Liver (tissue), 9 donors: Measurements from ENCODE around the gene TMEM150A. TPM values are rescaled to one million over a fixed set of nuclear protein-coding genes. Genes with fewer than 3 reads are reported as not detected.
A peak's percentile ranks its signal among the peaks of the same experiment; 100 is the strongest.

Experiments used
- DNase-seq: peaks from one replicate; pipeline ENCODE4 v3.0.0-alpha.2; 2017; ENCODE audit warnings: low spot score
- H3K27ac ChIP-seq, 2 donors: one replicate each; pipeline ENCODE4 v1.7.0; 2013; ENCODE audit warnings: inconsistent platforms in 2 of 2, low read length in 2 of 2, control low read depth in 1 of 2, low read depth in 1 of 2, mild to moderate bottlenecking in 1 of 2
- H3K27me3 ChIP-seq, 4 donors: one replicate each; pipeline versions ENCODE4 v1.6.1 to v1.7.0; 2013; ENCODE audit warnings: low read length in 3 of 4, inconsistent platforms in 1 of 4, mild to moderate bottlenecking in 1 of 4, moderate library complexity in 1 of 4; ENCODE audit not compliant: control insufficient read depth in 4 of 4, insufficient read depth in 4 of 4
- H3K36me3 ChIP-seq, 4 donors: one replicate each; pipeline versions ENCODE4 v1.6.1 to v1.7.0; 2013; ENCODE audit warnings: low read length in 3 of 4, mild to moderate bottlenecking in 3 of 4, low read depth in 1 of 4, moderate library complexity in 1 of 4; ENCODE audit not compliant: control insufficient read depth in 4 of 4, insufficient read depth in 3 of 4
- H3K4me1 ChIP-seq, 4 donors: one replicate each; pipeline versions ENCODE4 v1.6.1 to v1.7.0; 2013; ENCODE audit warnings: low read length in 3 of 4, mild to moderate bottlenecking in 3 of 4, moderate library complexity in 1 of 4; ENCODE audit not compliant: control insufficient read depth in 4 of 4, insufficient read depth in 4 of 4
- H3K4me3 ChIP-seq, 3 donors: one replicate each; pipeline versions ENCODE4 v1.6.1 to v1.7.0; 2013; ENCODE audit warnings: low read length in 3 of 3, control low read depth in 1 of 3, low read depth in 1 of 3, mild to moderate bottlenecking in 1 of 3
- H3K9ac ChIP-seq, 2 donors: one replicate each; pipeline ENCODE4 v1.7.0; 2013; ENCODE audit warnings: low read length in 2 of 2, mild to moderate bottlenecking in 2 of 2, moderate library complexity in 2 of 2, control low read depth in 1 of 2, low read depth in 1 of 2
- H3K9me3 ChIP-seq, 4 donors: one replicate each; pipeline versions ENCODE4 v1.6.1 to v1.7.0; 2013; ENCODE audit warnings: low read length in 3 of 4; ENCODE audit not compliant: control insufficient read depth in 4 of 4
- ATF3 ChIP-seq: IDR thresholded peaks from 2 replicates; pipeline ENCODE4 v1.6.1; 2016; ENCODE audit warnings: antibody characterized with exemption
- CTCF ChIP-seq: fragments of 150-350 bp; IDR thresholded peaks from 2 replicates; pipeline ENCODE4 v1.5.1; 2017; ENCODE audit warnings: improper control_type of control experiment, low read depth, low read length; ENCODE audit not compliant: missing input control
- EGR1 ChIP-seq, 2 donors: IDR thresholded peaks; 2 replicates each; pipeline ENCODE4 v1.6.1; 2016 to 2018; ENCODE audit warnings: antibody characterized with exemption in 2 of 2, low read depth in 2 of 2
- FOXA1 ChIP-seq: IDR thresholded peaks from 2 replicates; pipeline ENCODE4 v1.6.1; 2016; ENCODE audit warnings: antibody characterized with exemption
- FOXA2 ChIP-seq: IDR thresholded peaks from 2 replicates; pipeline ENCODE4 v1.6.1; 2016; ENCODE audit warnings: antibody characterized with exemption
- GABPA ChIP-seq, 2 donors: IDR thresholded peaks in 1 of 2; conservative IDR thresholded peaks in 1 of 2; 2 replicates each; pipeline ENCODE4 v1.6.1; 2016; ENCODE audit warnings: antibody characterized with exemption in 2 of 2, mild to moderate bottlenecking in 1 of 2, moderate library complexity in 1 of 2
- HNF4G ChIP-seq: IDR thresholded peaks from 2 replicates; pipeline ENCODE4 v1.6.1; 2016; ENCODE audit warnings: antibody characterized with exemption
- JUND ChIP-seq, 2 donors: IDR thresholded peaks; 2 replicates each; pipeline ENCODE4 v1.6.1; 2016; ENCODE audit warnings: antibody characterized with exemption in 2 of 2
- MAX ChIP-seq: IDR thresholded peaks from 2 replicates; pipeline ENCODE4 v1.6.1; 2016; ENCODE audit warnings: antibody characterized with exemption
- NR2F2 ChIP-seq: IDR thresholded peaks from 2 replicates; pipeline ENCODE4 v1.6.1; 2016; ENCODE audit warnings: antibody characterized with exemption
- RAD21 ChIP-seq, 2 donors: IDR thresholded peaks; 2 replicates each; pipeline ENCODE4 v1.6.1; 2016; ENCODE audit warnings: antibody characterized with exemption in 2 of 2, mild to moderate bottlenecking in 2 of 2
- RXRA ChIP-seq, 2 donors: IDR thresholded peaks; 2 replicates each; pipeline ENCODE4 v1.6.1; 2017 to 2018; ENCODE audit warnings: antibody characterized with exemption in 2 of 2, mild to moderate bottlenecking in 1 of 2
- SP1 ChIP-seq: IDR thresholded peaks from 2 replicates; pipeline ENCODE4 v1.6.1; 2018; ENCODE audit warnings: antibody characterized with exemption, mild to moderate bottlenecking
- TAF1 ChIP-seq: conservative IDR thresholded peaks from 2 replicates; pipeline ENCODE4 v1.6.1; 2016; ENCODE audit warnings: antibody characterized with exemption, mild to moderate bottlenecking
- YY1 ChIP-seq: IDR thresholded peaks from 2 replicates; pipeline ENCODE4 v1.6.1; 2016; ENCODE audit warnings: antibody characterized with exemption, mild to moderate bottlenecking
- ZBTB33 ChIP-seq: IDR thresholded peaks from 2 replicates; pipeline ENCODE4 v1.6.1; 2016; ENCODE audit warnings: antibody characterized with exemption
- WGBS: extraction: QIAGEN DNeasy Blood & Tissue Kit; methylation state at CpG from one replicate; pipeline ENCODE4 v1.1.7; 2013; 5-methylcytosine and 5-hydroxymethylcytosine counted together
- polyA plus RNA-seq, 2 donors: library from polyadenylated mRNA; stranded (reverse) in 1 of 2; unstranded in 1 of 2; fragments of 200-250 nt in 1 of 2; fragments of >200 nt in 1 of 2; fragmentation: Nextera tagmentation in 1 of 2; extraction: Ambion mirVana in 1 of 2; gene quantifications; one replicate each; pipeline versions ENCODE4 v1.2.1 to v1.2.3, GENCODE V29; 2013 to 2015
- total RNA-seq, 2 donors: library from RNA; depleted of rRNA; stranded (reverse); fragments of >200 nt; gene quantifications; one replicate each; pipeline ENCODE4 v1.2.3, GENCODE V29; 2014
- donor health status: healthy.
- donor health status: healthy.
- donor health status: healthy.
- donor health status: healthy.
- donor health status: healthy.

Gene TMEM150A
- total and polyA plus RNA-seq, 4 donors = 13.1 to 32.5 (median 24.6) TPM

- Histone ChIP-seq H3K9ac (no peak overlapping the region), H3K27ac (no peak overlapping the region), H3K36me3 (peaks cover 6 to 47% (median 37%) of the 10 kb centered on the region in 4 donors), H3K4me3 (no peak overlapping the region), H3K4me1 (no peaks in the 10 kb centered on the region), H3K27me3 (no peaks in the 10 kb centered on the region), H3K9me3 (no peaks in the 10 kb centered on the region)
- no peak for TF ChIP-seq HNF4G
- no peak for TF ChIP-seq MAX
- no peak for TF ChIP-seq ATF3
- TF ChIP-seq SP1 = no peak
- TF ChIP-seq NR2F2 = no peak
- no peak for TF ChIP-seq ZBTB33
- TF ChIP-seq FOXA1 = no peak
- no peak for TF ChIP-seq TAF1
- no peak for TF ChIP-seq RXRA (IDR thresholded peaks at IDR 0.05)
- no peak for TF ChIP-seq YY1
- WGBS = 98% methylated on average over 2 of the region's 2 CpGs
- DNase-seq = no peak
Measured at GRCh38 chr2:85652056-85652455, 49.6 kb upstream of the TMEM150A start.

GRCh38 chr2:85651097-85651496, 48.6 kb upstream of the TMEM150A start:
- WGBS = 52% methylated on average over 3 of the region's 3 CpGs
- no peak overlapping the region for H3K27ac ChIP-seq
- H3K9me3 ChIP-seq = no peaks in the 10 kb centered on the region
- H3K4me1 ChIP-seq = no peaks in the 10 kb centered on the region
- DNase-seq = no peak
- H3K27me3 ChIP-seq = no peaks in the 10 kb centered on the region
- TF ChIP-seq NR2F2 = peak; percentile 36
- TF ChIP-seq MAX = no peak
- TF ChIP-seq RXRA (IDR thresholded peaks at IDR 0.05) = no peak
- no peak for TF ChIP-seq FOXA2
- no peak for TF ChIP-seq JUND (IDR thresholded peaks at IDR 0.05)
- TF ChIP-seq CTCF = no peak
- TF ChIP-seq GABPA (IDR thresholded peaks at IDR 0.05 in 1 of 2, conservative IDR thresholded peaks at IDR 0.05 in 1 of 2) = no peak
- H3K9ac ChIP-seq = no peak overlapping the region
- peaks cover 9 to 51% (median 43%) of the 10 kb centered on the region in 4 donors for H3K36me3 ChIP-seq
- no peak overlapping the region for H3K4me3 ChIP-seq

- H3K9ac ChIP-seq = no peak overlapping the region
- H3K4me3 ChIP-seq = no peak overlapping the region
- H3K4me1 ChIP-seq = no peaks in the 10 kb centered on the region
- H3K27me3 ChIP-seq = no peaks in the 10 kb centered on the region
- no peaks in the 10 kb centered on the region for H3K9me3 ChIP-seq
- H3K27ac ChIP-seq = no peak overlapping the region
- no peak for DNase-seq
- WGBS = 97% methylated on average over 4 of the region's 4 CpGs
- peaks cover 12 to 54% (median 47%) of the 10 kb centered on the region in 4 donors for H3K36me3 ChIP-seq
- no peak for TF ChIP-seq ATF3
- no peak for TF ChIP-seq CTCF
- TF ChIP-seq YY1 = no peak
- TF ChIP-seq ZBTB33 = no peak
- no peak for TF ChIP-seq EGR1 (IDR thresholded peaks at IDR 0.05; ENCODE audit: low read depth in 2 of 2)
- no peak for TF ChIP-seq RXRA (IDR thresholded peaks at IDR 0.05)
- TF ChIP-seq SP1 = no peak
- TF ChIP-seq NR2F2 = no peak
- no peak for TF ChIP-seq FOXA1
- no peak for TF ChIP-seq FOXA2
- TF ChIP-seq JUND (IDR thresholded peaks at IDR 0.05) = no peak
- TF ChIP-seq TAF1 = no peak
- no peak for TF ChIP-seq MAX
- no peak for TF ChIP-seq RAD21 (IDR thresholded peaks at IDR 0.05)
Measured at GRCh38 chr2:85650456-85650855, 48.0 kb upstream of the TMEM150A start.
